Caco-2 (cell line): ENCODE results near the gene C2. TPM values are rescaled to one million over a fixed set of nuclear protein-coding genes. Genes with fewer than 3 reads are reported as not detected.

ENCODE experiments used
- Bru-seq: library from RNA; stranded (reverse); fragments of 400-500 nt; gene quantifications from one replicate; lab custom pipeline; 2021; lab: Mats Ljungman, UMichigan
- BruChase-seq, 2 experiments: library from RNA; stranded (reverse); fragments of 400-500 nt; gene quantifications; one replicate each; lab custom pipeline; 2021; lab: Mats Ljungman, UMichigan
- BruUV-seq: library from RNA; stranded (reverse); fragments of 400-500 nt; replicated peaks from 2 replicates; lab custom pipeline; 2021; lab: Mats Ljungman, UMichigan
- CTCF ChIA-PET: fragments of 300-600 bp; sonication (Branson Sonifier 250); formaldehyde crosslinking; loops from one replicate; lab custom pipeline; 2022; ENCODE audit warnings: antibody characterized with exemption; lab: Charles Lee
- POLR2A ChIA-PET: fragments of 300-600 bp; sonication (Branson Sonifier 250); formaldehyde crosslinking; loops from one replicate; lab custom pipeline; 2022; ENCODE audit warnings: antibody characterized with exemption; lab: Charles Lee
- DNase-seq, 2 experiments: peaks; one replicate each; pipeline versions ENCODE4 v3.0.0 to v3.0.0-alpha.2; 2020 to 2022
- H3K27me3 ChIP-seq: replicated peaks from 2 replicates; pipeline ENCODE4 v1.6.0; 2011; ENCODE audit warnings: low read length; ENCODE audit not compliant: control insufficient read depth, insufficient read depth
- H3K36me3 ChIP-seq: 2 replicates; pipeline ENCODE4 v1.5.1; 2011; ENCODE audit warnings: low read length; ENCODE audit not compliant: control insufficient read depth, insufficient read depth
- H3K4me1 ChIP-seq: fragments of 250-450 bp; sonication (Bioruptor Pico); 2 replicates; pipeline ENCODE4 v1.5.1; 2020; ENCODE audit warnings: mild to moderate bottlenecking
- H3K4me3 ChIP-seq: 2 replicates; pipeline ENCODE4 v1.5.1; 2011; ENCODE audit warnings: low read depth, mild to moderate bottlenecking, control low read depth, low read length
- H3K9me3 ChIP-seq: fragments of 250-450 bp; sonication (Bioruptor Pico); 2 replicates; pipeline ENCODE4 v1.5.1; 2020; ENCODE audit warnings: mild to moderate bottlenecking, moderate library complexity
- H3K27ac Mint-ChIP-seq: one replicate; pipeline ENCODE4 v1.8.0; 2022; ENCODE audit warnings: mixed read lengths; ENCODE audit not compliant: unreplicated experiment
- H3K27me3 Mint-ChIP-seq: one replicate; pipeline ENCODE4 v1.8.0; 2022; ENCODE audit warnings: mixed read lengths; ENCODE audit not compliant: insufficient read depth, unreplicated experiment
- H3K36me3 Mint-ChIP-seq: one replicate; pipeline ENCODE4 v1.8.0; 2022; ENCODE audit warnings: mild to moderate bottlenecking, mixed read lengths; ENCODE audit not compliant: insufficient read depth, unreplicated experiment
- H3K4me1 Mint-ChIP-seq: one replicate; pipeline ENCODE4 v1.8.0; 2022; ENCODE audit warnings: low read depth, mixed read lengths; ENCODE audit not compliant: unreplicated experiment
- H3K4me3 Mint-ChIP-seq: one replicate; pipeline ENCODE4 v1.8.0; 2022; ENCODE audit warnings: mild to moderate bottlenecking, moderate library complexity, mixed read lengths; ENCODE audit not compliant: unreplicated experiment
- H3K9me3 Mint-ChIP-seq: one replicate; pipeline ENCODE4 v1.8.0; 2022; ENCODE audit warnings: mixed read lengths; ENCODE audit not compliant: unreplicated experiment
- CTCF ChIP-seq, 2 experiments: fragments of 200-600 bp in 1 of 2; IDR thresholded peaks; 1 replicate in 1 of 2; 2 replicates in 1 of 2; pipeline versions ENCODE4 v1.5.1 to v1.8.0; 2011 to 2022; ENCODE audit warnings: antibody characterized with exemption in 1 of 2, control low read depth in 1 of 2, inconsistent platforms in 1 of 2, low read depth in 1 of 2, low read length in 1 of 2, mild to moderate bottlenecking in 1 of 2, moderate library complexity in 1 of 2; ENCODE audit not compliant: insufficient read depth in 1 of 2, severe bottlenecking in 1 of 2, unreplicated experiment in 1 of 2
- intact Hi-C: fragments of 100-400 bp; cut with micrococcal nuclease; formaldehyde crosslinking; loops from one replicate; pipeline ENCODE4 v1.10.0; 2022; ENCODE audit not compliant: unreplicated experiment
- long read RNA-seq: library from polyadenylated mRNA; stranded (forward); transcript quantifications from one replicate; pipeline ENCODE4 v2.0.0, GENCODE V29; 2022
- total RNA-seq: library from RNA; stranded (reverse); gene quantifications from 2 replicates; pipeline ENCODE4 v1.2.3, GENCODE V29; 2022

Gene C2
- total RNA-seq (4.8 and 4.9 TPM in 2 replicates), Bru-seq, nascent RNA (percentile 46 among the genes with signal in this experiment), BruChase-seq, experiment 1, labeled RNA remaining after a 2-hour chase (percentile 44 among the genes with signal in this experiment), BruChase-seq, experiment 2, labeled RNA remaining after a 6-hour chase (percentile 40 among the genes with signal in this experiment)
- long read RNA-seq, transcript C2-201 (18 exons, 2,850 nt): major isoform, 5 of 7 reads
- long read RNA-seq, partial matches to known transcripts: 1 of 7 reads
- long read RNA-seq, other reads (novel, unspliced or antisense): 1 of 7 reads

GRCh38 chr6:31927242-31927862 lies at the start of gene C2:
Gene C2 (plus strand): TSS chr6:31927717. CDS start chr6:31927753, 36 bp downstream.
- H3K4me3 ChIP-seq: 0 out of 2 replicates have a peak within 1 kb of the TSS, but pooled peaks have one; percentile 11
- no peaks in the 10 kb centered on the region for H3K4me1 Mint-ChIP-seq
- no peaks in the 10 kb centered on the region for H3K36me3 Mint-ChIP-seq
- H3K27me3 Mint-ChIP-seq: no peaks in the 10 kb centered on the region
- no peak for TF ChIP-seq CTCF (IDR thresholded peaks at IDR 0.05; ENCODE audit: insufficient read depth in 1 of 2, low read depth in 1 of 2, low read length in 1 of 2, severe bottlenecking in 1 of 2, unreplicated experiment in 1 of 2)
- ChIA-PET POLR2A (no interaction called here), CTCF (no interaction called here)
- H3K36me3 ChIP-seq: no peaks in the 10 kb centered on the region; the same call in 1 of the 2 replicates
- H3K9me3 ChIP-seq: no peaks in the 10 kb centered on the region
- intact Hi-C loops: no loop called here
- no peak within 1 kb of the TSS for H3K4me3 Mint-ChIP-seq
- BruUV-seq: no TSS peak
- no peak for DNase-seq
- peaks cover 3% of the 10 kb centered on the region; the same call in 1 of the 2 replicates for H3K4me1 ChIP-seq
- H3K27ac Mint-ChIP-seq: no peak within 1 kb of the TSS
- no peaks in the 10 kb centered on the region for H3K27me3 ChIP-seq
- no peaks in the 10 kb centered on the region for H3K9me3 Mint-ChIP-seq

- no peak for TF ChIP-seq CTCF (IDR thresholded peaks at IDR 0.05; ENCODE audit: insufficient read depth in 1 of 2, low read depth in 1 of 2, low read length in 1 of 2, severe bottlenecking in 1 of 2, unreplicated experiment in 1 of 2)
- no TSS peak for BruUV-seq
- Mint-ChIP-seq H3K4me1 (peaks cover 8% of the 10 kb centered on the region), H3K4me3 (no peak overlapping the region), H3K27ac (peak overlapping the region; percentile 84), H3K36me3 (peaks cover 25% of the 10 kb centered on the region), H3K27me3 (no peaks in the 10 kb centered on the region), H3K9me3 (no peaks in the 10 kb centered on the region)
- Histone ChIP-seq H3K4me3 (no peak overlapping the region), H3K4me1 (peaks cover 15% of the 10 kb centered on the region; the same call in 1 of the 2 replicates), H3K27me3 (no peaks in the 10 kb centered on the region), H3K9me3 (no peaks in the 10 kb centered on the region), H3K36me3 (no peaks in the 10 kb centered on the region; the same call in 1 of the 2 replicates)
- ChIA-PET POLR2A (no interaction called here), CTCF (no interaction called here)
- intact Hi-C loops: no loop called here
- no peak for DNase-seq
Observed at GRCh38 chr6:31878222-31878621, 49.3 kb upstream of the C2 start.

- no TSS peak for BruUV-seq
- Mint-ChIP-seq H3K4me1 (peaks cover 8% of the 10 kb centered on the region), H3K27me3 (no peaks in the 10 kb centered on the region), H3K4me3 (no peak within 1 kb of the TSS), H3K36me3 (peaks cover 25% of the 10 kb centered on the region), H3K27ac (peak within 1 kb of the TSS; percentile 84), H3K9me3 (no peaks in the 10 kb centered on the region)
- no peak for TF ChIP-seq CTCF (IDR thresholded peaks at IDR 0.05; ENCODE audit: insufficient read depth in 1 of 2, low read depth in 1 of 2, low read length in 1 of 2, severe bottlenecking in 1 of 2, unreplicated experiment in 1 of 2)
- Histone ChIP-seq H3K9me3 (no peaks in the 10 kb centered on the region), H3K27me3 (no peaks in the 10 kb centered on the region), H3K36me3 (no peaks in the 10 kb centered on the region; the same call in 1 of the 2 replicates), H3K4me1 (peaks cover 15% of the 10 kb centered on the region; the same call in 1 of the 2 replicates), H3K4me3 (no peak within 1 kb of the TSS)
- DNase-seq: no peak
- ChIA-PET POLR2A (no interaction called here), CTCF (no interaction called here)
- intact Hi-C loops: no loop called here
Observed at GRCh38 chr6:31878726-31879125, 48.8 kb upstream of the C2 start, which contains the start of gene SLC44A4. Gene SLC44A4 (minus strand): TSS chr6:31878997. CDS start chr6:31878980, 17 bp downstream.
